Activated effector memory CD4-positive, alpha-beta T cell treated with Interleukin-2 at 50 U/mL for 16 hours (primary cell): ENCODE results near the gene UCK2.

Experiments used
- DNase-seq: peaks from one replicate; pipeline ENCODE4 v3.0.0-alpha.2; 2020

The UCK2 gene

DNA sequence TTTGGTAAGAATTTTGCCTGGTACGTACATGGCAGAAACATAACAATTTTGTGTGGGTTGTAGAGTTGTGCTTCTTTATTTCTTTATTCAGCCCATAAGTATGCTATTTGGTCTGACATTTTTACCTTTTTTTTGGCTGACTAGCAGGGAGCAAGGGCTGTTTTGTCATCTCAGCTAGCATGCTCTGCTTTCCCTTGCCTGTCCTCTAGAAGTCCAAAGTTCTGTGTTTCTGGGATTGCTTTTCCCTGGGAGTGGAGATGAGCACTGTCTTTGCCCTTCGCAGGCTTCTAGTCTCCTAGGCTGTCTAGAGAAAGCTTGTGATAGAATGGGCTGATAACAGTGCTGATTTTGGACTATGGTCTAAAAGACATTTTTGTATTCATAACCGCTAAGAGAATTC, 7.5 kb downstream of the UCK2 start:
- no peak for DNase-seq

DNA sequence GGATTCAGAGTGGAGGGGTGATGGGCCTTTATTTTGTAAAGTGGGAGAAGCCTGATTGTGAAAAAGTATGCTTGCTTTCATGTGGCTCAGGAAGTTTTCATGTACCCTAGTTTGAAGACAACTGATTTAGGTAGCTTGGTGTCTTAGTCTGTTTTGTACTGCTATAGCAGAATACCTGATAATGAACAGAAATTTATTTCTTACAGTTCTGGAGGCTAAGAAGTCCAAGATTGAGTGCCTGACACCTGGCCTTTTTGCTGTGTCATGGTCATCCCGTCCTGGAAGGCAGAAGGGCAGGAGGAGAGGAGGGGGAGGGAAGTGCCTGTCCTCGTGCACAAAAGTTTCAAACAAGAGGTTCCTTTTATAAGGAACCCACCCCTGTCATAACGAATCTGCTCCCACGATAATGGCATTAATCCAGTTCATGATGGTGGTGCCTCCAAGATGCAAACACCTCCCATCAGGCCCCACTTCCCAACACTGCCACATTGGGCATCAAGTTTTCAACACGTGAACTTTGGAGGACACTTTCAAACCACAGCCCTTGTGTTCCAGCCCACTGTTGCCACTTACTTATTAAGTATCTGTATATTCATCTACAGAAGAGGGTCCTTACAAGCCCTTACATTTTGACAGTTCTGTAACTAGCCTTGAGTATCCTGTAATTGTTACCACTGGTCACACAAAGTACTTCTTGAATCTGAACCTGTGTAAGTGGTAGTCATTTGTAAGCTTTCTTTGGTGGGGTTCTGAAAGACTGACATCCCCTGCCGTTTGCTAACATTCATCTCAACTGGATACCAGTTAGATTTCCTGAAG, 9.5 kb downstream of the UCK2 start:
- DNase-seq, result no peak

DNA sequence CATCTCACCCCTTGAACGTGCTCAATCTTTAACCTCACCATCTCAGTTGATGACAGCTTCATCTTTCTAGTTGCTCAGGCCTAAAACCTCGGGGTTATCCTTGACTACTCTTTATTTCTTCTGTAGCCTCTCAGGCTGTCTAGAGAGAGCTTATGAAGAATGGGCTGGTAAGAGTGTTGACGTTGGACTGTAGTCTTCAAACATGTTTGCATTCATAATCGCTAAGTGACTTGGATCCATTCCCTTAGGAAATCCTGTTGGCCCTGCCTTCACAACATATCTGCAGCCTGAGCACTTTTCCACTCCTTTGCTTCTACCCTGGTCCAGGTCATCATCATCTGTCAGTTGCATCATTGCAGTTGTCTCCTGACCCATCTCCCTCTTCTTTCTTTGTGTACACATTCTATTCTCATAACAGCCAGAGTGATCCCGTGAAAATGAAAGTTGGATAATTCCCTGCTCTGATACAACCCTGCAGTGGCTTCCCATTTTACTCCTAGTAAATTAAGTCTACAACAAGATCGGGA, 10.5 kb downstream of the UCK2 start:
- no peak for DNase-seq

DNA sequence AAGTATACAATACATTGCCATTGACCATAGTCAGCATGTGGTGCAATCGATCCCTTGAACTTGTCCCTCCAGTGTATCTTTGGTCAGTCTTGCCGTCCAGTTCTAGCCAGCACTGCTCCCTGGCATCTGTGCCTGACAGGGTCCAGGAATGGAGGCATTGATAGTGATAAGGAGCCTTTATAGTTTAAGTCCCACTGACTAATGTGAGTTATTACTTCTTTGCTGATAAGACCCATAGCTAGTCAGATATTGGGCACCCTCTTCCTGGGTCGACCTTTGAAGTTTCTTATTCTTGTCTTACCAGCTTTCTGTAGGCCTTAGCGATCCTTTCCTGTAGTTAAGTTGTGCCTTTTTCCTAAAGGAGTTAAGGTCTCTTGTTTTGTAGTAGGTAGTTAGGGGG, 13.0 kb downstream of the UCK2 start:
- no peak for DNase-seq

DNA sequence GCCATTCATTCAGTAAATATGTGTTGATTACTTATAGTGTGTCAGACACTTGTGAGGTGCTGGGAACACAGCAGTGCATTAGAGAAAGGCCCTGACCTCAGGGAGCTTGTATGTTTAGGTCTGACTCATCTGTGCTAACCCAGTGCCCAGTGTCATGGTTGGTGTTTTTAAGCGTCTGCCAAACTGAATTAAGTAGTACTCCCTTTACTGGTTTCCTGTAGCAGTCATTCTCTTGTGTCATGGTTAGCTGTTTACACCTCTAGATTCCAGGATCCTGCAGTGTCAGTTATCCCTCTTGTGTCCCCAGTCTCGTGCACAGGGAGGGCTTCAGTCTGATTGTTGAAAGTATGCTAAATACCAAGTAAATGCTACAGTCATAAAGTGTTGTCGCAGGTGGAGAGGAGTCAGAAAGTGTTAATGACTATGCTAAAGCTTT, 14.2 kb downstream of the UCK2 start:
- DNase-seq, result no peak

DNA sequence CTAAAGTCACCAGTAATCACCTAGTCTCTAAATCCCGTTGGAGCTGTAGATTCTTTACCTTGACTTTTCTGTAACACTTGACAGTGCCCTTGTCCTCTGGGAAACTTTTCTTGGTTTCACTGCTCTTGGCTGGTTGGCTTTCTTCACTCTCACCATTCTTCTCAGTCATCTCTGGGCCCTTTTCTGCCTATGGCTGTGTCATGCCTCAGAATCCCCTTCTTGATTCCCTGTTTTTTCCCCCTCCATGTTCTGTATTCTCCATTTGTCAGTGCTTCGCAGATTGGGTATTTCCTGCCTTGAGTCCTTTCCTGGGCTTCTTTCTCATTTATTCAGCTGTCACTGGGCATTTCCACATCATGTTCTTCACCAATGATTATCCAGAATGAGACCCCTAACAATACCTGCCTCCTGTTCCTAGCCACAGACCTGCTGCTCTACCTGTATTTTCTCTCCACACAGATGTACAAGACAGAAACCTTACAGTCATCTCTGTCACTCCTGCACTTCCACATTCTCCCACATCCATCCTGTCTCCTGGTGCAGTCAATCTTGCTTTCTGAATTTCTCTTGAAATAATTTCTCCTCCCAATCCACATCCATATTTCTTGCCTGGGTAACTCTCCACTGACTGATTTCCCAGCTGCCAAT, 14.7 kb downstream of the UCK2 start:
- no peak for DNase-seq

DNA sequence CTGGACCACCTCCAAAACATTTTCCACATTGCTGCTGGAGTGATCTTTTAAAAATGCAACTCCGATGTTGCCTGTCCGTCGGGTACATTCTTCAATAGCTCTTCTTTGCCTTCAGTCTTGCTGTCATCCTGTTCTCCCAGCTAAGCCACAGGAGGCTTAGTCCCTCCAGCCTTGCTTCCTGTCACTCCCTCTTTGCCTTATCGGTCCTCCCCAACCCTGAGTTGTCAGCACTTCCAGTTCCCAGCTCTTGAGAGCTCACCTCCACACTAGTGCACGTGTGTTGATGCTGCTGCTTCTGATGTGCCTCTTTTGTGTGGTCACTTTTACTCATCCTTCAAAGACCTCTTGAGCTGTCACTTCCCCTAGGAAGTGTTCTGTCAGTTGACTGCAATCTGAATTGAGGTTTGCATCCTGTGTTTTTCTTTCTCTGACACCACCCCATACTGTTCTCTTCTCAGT, 15.3 kb downstream of the UCK2 start:
- DNase-seq, result no peak

DNA sequence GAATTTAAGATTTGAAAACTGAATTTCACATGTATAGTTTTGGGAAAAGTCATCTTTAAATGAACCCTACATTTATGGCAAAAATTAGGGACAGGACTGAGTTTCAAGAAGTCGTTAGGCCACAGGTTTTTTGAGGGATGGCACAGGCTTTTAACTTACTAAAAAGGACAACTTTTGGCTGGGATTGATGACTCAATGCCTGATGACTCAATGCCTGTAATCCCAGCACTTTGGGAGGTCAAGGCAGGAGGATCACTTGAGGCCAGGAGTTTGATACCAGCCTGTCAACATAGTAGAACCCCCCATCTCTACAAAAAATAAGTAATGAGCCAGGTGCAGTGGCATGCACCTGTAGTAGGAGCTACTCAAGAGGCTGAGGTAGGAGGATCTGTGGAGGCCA, 15.9 kb downstream of the UCK2 start:
- DNase-seq, result no peak

DNA sequence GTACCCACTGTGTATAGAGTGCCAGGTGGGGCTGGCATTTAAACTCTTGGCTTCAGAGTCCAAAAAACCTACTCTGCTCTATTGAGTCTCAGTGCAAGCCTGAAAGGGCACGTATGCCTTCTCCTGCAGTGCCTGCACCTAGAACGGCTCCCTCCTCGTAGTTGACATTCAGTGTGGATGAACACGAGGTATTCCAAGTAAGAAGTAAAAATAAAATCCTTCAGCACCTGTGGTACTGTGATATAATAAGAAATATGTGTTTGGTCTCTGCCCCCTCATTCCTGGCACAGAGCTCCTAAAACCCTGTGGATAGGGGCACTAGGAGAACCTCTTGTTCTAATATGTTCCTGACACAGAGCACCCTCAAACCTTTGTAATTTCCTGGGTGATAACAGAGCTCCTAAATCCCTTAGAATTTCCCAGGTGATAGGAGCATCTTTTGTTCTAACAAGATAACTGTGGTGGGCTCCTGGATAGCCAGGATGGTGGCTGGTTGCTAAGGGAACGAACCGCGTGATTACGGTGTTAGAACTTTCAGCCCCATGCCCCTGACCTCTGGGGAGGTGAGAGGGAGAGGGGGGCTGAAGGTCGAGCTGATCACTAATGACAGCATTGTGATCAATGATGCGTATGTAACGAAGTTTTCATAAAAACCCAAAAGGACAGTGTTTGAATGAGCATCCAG, 16.8 kb downstream of the UCK2 start:
- DNase-seq, result no peak

DNA sequence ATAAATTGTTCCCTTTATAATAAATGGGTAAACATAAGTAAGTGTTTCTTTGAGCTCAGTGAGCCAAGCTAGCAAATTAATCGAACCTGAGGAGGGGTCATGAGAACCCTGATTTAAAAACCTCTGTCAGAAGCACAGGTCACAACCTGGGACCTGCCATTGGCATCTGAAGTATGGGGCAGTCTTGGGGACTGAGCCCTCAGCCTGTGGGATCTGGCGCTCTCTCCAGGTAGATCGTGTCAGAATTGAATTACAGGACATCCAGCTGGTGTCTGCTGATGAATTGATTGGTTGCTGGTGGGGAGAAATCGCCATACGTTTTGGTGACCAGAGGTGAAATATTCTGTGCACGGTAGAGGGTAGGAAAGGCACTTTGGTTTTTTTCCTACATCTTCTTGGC, 17.5 kb downstream of the UCK2 start:
- DNase-seq, result no peak

DNA sequence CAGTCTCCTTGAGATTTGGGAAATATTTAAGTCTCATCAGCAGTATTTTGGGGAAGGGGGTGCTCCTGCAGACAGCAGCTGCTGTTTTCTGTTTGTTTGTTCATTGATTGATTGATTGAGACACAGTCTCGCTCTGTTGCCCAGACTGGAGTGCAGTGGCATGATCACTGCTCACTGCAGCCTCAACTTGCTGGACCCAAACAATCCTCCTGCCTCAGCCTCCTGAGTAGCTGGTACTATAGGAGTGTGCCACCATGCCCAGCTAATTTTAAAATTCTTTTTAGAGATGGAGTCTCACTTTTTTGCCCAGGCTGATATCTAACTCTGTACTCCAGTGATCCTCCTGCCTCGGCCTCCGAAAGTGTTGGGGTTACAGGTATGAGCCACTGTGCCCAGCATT, 18.2 kb downstream of the UCK2 start:
- DNase-seq, result no peak

DNA sequence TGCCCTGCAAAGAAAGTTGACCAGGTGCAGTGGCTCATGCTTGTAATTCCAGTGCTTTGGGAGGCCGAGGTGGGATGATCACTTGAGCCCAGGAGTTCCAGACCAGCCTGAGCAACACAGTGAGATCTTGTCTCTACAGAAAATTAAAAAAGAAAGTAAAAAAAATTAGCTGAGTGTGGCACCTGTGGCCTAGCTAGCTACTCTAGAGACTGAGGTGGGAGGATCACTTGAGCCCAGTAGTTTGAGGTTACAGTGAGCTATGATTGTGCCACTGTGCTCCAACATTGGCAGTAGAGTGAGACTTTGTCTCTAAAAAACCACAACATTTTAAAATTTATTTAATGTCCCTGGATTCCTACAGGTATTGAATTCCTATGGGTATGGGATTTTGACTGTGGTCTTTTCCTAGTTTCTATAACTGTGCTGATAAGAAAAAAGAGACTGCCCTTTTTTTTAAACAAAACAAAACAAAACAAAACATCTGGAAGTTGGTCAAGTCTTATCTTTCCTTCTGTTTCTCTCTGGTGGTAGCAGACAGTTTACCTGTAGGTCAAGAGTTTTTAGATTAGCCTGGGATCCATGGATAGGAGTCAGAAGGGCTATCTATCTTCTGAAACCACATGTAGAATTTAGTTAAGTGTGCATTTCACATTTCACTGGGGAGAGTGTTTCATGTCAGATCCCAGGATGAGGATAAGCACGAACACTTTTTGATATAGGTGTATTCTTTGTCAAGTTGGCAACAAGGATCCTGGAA, 18.8 kb downstream of the UCK2 start:
- DNase-seq, result no peak

DNA sequence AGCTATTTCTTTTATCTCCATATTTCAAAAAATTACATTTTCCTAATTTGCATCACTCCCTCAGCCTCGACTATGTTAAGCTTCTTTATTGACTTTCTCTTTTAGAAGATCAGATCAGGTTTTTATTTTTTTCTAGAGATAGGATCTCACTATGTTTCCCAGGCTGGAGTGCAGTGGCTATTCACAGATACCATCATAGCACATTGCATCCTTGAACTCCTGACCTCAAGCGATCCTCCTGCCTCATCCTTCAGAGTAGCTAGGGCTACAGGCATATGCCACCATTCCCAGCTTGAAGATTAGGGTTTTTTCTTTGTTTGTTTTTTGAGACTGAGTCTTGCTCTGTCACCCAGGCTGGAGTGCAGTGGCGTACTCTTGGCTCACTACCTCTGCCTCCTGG, 20.1 kb downstream of the UCK2 start:
- no peak for DNase-seq

DNA sequence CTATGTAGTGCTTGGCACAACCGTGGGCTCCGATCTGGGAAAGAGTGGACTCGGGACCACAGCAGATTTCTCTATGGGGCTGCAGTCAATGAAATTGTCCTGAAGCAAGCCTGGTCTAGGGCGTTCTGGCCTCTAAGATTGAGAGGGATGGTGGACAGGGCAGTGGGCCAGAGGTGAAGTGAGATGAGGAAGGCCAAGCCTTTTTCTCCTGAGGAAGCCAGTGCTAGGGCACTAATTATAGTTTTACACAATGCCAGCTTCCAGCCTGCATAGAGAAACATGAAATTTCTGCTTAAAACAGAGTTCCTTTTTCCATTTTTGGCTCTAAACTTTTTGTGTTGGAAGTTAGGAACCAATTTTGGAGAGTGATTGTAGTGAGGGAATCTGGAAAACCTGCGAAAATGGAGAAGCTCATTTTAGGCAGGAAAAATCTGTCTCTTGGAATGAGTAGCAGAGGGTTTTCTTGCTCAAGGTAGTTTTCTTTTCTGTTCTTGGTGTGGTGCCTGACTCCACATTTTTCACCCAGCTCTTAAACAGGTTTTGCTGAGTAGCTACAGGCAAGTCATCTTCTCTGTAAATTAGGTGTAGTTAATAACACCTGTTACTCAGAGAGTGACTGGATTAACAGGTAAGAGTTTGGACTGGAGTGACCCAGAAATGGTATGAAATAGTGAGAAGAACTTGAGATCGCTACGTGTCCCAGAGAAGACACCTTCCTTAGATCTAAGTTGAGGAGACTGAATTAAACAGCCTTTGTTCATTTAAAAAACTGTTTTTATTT, 22.1 kb downstream of the UCK2 start:
- DNase-seq, result no peak

DNA sequence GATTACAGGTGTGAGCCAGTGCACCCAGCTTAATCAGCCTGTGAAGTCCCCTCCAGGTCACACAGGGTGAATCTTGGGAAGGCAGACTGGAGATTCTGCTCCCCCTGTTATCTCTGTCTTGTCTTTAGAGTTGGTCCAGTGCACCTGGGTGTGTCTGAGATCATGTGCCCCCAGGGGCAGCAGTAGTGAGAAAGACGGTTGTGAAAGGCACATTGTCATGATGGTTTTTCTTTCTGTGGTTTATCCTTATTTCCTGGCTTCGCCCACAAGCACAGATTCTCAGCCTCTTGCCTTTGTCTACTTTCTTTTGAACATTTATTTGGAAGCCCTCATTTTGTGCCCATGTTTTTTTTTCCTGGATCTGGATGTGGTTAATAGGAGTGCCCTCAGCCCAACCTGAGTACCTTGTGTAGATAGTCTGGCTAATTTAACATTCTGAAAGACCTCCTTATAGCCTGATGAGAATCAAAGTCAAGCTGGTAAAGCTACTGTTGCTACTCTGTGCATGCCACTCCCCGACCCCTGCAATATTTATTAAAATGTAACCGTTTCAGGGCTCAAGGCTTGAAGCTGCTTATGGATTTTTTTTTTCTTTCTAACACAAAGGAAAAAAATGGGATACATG, 23.7 kb downstream of the UCK2 start:
- DNase-seq, result no peak

DNA sequence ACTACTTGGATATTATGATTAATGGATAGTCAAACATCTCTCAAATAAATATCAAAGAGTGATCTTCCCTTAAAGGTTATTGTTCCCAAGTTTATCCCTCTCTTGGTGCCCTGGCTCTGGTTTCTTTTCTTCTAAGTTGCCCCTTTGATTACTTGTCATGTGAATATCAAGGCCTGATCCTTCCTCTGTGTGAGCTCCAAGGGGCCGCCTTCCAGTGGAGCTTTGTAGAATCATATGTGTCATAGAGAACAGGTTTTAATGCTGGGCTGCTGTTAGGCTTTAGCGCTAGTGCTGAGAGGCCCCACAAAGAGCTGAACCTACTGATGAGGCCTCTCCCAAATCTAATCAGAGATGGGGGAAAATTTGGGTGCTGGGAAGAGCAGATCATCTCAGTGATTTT, 25.5 kb downstream of the UCK2 start:
- no peak for DNase-seq

DNA sequence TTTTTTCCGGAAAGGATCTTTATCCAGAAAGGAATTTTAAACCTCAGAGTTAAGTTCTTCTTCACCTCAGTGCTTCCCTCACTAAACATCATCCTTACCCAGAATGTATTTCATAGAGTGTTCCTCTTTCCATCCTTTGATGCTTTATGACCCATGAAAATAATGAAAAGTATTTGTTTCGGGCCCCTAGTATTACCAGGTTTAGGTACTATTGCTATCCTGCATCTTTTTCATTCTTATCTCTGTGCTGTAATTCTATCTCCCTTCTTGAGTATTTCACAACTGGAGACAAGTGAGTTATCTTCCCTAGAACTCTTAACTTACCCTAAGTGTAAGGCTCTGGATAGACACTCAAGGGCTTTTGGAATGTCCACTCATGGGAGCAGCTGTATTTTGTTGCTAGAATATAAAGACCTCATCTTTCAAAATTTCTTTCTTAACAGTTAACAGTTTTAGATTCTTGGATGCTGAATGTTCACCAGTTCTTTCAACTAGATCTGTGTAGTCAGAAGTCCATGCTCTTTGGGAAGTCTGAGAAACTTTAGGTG, 26.2 kb downstream of the UCK2 start:
- no peak for DNase-seq

DNA sequence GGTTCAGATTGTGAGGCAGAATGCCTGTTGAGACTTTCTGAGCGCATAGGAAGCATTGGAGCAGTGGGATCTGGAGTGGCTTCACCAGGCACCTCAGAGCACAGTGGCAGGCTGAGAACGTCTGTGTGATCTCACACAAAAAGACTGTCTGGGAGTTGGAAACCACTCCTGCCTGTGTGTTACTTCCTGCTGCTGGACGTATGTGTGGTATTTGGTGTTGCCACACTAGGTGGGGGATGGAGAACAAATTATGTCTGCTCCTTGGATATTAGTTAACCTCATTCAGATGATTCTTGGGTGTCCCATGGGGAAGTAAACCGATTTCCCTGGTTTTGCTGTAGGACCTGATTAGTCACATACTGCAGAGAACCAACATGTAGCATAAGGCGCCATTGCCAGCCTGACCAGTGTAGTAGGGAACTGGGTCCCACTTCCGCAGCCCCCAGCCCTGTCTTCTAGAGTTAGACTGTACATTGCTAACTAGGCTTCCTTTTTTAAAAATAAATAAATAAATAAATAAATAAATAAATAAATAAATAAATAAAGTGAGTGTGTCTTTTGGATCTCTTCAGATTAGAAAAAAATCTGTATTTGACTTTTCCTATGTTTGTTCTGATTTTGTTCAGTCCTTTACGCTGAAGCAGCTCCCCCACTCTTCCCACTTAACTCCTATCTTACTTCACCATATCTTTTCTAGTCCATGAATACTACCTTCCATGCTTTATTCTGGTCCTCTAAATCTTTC, 26.9 kb downstream of the UCK2 start:
- no peak for DNase-seq

DNA sequence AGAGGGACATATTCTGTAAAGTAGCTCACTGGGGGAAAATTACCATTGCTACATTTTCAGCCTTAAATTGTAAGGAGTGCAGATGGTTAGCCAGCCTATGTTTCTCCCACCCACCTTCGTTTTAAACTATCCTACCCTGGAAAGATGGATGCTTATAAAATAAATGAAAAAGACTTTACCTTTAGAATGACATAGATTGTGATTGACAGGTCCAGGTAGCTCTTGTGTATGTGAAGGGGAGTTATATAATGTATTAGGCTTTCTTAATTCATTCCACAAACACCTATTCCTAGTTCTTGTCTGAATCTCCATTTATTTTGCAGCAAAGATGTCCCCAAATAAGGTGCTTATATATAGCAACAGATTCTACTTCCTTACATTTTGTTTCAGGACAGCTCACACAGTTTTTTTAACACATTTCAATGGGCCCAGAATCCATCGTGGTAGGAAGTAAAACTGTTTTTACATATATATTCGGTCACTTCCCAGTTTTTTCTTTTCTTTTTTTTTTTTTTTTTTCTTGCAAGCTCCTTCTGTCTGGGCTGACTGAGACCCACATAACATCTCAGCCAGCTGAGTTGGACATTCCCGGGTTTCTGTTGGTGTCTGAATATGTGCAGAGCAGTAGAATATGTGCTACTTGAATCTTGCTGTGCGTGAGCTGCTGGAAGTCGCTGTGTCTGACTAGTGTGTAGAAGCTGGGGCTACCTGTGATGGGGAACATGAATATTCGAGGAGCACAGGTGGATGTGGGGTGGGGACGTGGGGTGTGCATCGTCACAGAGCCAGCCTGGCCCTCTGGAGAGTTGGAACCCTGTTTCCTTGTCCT, 27.8 kb downstream of the UCK2 start:
- no peak for DNase-seq

DNA sequence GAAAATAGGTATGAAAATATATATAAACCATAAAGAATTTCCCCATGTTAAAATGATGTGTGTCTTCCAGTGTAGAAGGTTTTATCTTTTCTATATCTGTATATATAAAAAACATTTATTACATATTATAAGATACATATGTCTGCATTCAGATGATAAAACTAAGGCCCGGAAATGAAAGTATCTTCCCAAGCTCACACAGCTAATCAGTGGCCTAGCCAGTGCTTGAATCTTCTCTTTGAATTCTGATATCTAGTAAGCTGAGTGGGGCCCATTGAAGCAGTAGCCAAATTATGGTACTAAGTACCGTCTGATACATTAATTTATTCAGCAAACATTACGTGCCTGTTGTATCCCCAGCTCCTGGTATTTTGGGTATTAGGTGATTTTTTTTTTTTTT, 28.6 kb downstream of the UCK2 start:
- DNase-seq, result no peak
